HL-60 (cell line): ENCODE results near the gene SSRP1.

Experiments
- DNase-seq, 2 experiments: peaks; one replicate each; pipeline ENCODE4 v3.0.0-alpha.2; 2010 to 2020; ENCODE audit warnings: low read depth in 1 of 2, low spot score in 1 of 2
- H3K27ac ChIP-seq: fragments of 250-450 bp; sonication (Bioruptor Pico); replicated peaks from 2 replicates; pipeline ENCODE4 v1.5.1; 2020; ENCODE audit warnings: mild to moderate bottlenecking, moderate library complexity
- H3K27me3 ChIP-seq: fragments of 250-450 bp; sonication (Bioruptor Pico); 2 replicates; pipeline ENCODE4 v1.5.1; 2021; ENCODE audit warnings: mild to moderate bottlenecking, moderate library complexity; ENCODE audit not compliant: insufficient read depth, poor library complexity, severe bottlenecking
- H3K4me3 ChIP-seq: replicated peaks from 2 replicates; pipeline ENCODE4 v1.5.1; 2011; ENCODE audit warnings: mild to moderate bottlenecking, control low read depth, low read length; ENCODE audit not compliant: insufficient read depth
- CTCF ChIP-seq: IDR thresholded peaks from one replicate; pipeline ENCODE4 v1.5.1; 2011; ENCODE audit warnings: low read length, control low read depth, inconsistent platforms; ENCODE audit not compliant: insufficient read depth
- GABPA ChIP-seq: IDR thresholded peaks from 2 replicates; pipeline ENCODE4 v1.6.1; 2012; ENCODE audit warnings: low read depth
- POLR2AphosphoS5 ChIP-seq: IDR thresholded peaks from 2 replicates; pipeline ENCODE4 v1.6.1; 2012; ENCODE audit warnings: low read depth
- REST ChIP-seq: IDR thresholded peaks from 2 replicates; pipeline ENCODE4 v1.6.1; 2012; ENCODE audit warnings: low read depth; ENCODE audit not compliant: insufficient replicate concordance
- SPI1 ChIP-seq: IDR thresholded peaks from 2 replicates; pipeline ENCODE4 v1.6.1; 2012; ENCODE audit warnings: low read depth, mild to moderate bottlenecking, borderline replicate concordance

SSRP1 gene

GRCh38 chr11:57358991-57359390, 23.3 kb upstream of the SSRP1 start:
- Histone ChIP-seq H3K27me3 (no peaks in the 10 kb centered on the region), H3K4me3 (no peak overlapping the region), H3K27ac (no peak overlapping the region)
- DNase-seq, result no peak
- TF ChIP-seq POLR2AphosphoS5 (no peak), SPI1 (no peak), CTCF (no peak), GABPA (no peak), REST (no peak)

- no peak for DNase-seq
- H3K4me3 ChIP-seq, result no peak overlapping the region
- no peak for TF ChIP-seq REST
- no peak for TF ChIP-seq POLR2AphosphoS5
- TF ChIP-seq GABPA, result no peak
- no peak for TF ChIP-seq SPI1
- no peak for TF ChIP-seq CTCF
- H3K27ac ChIP-seq, result no peak overlapping the region
- H3K27me3 ChIP-seq, result no peaks in the 10 kb centered on the region
Observed at GRCh38 chr11:57358543-57358961, 22.9 kb upstream of the SSRP1 start.

- peak in 1 of 2 experiments; percentile 33 for DNase-seq
- H3K27ac ChIP-seq, result no peak overlapping the region
- TF ChIP-seq GABPA, result no peak
- no peak for TF ChIP-seq REST
- no peak for TF ChIP-seq CTCF
- no peak for TF ChIP-seq SPI1
- no peak for TF ChIP-seq POLR2AphosphoS5
- no peaks in the 10 kb centered on the region for H3K27me3 ChIP-seq
- H3K4me3 ChIP-seq, result no peak overlapping the region
Observed at GRCh38 chr11:57357856-57358255, 22.2 kb upstream of the SSRP1 start.
